H9 (cell line): Measurements from ENCODE around the gene PLXNC1. TPM values are rescaled to one million over a fixed set of nuclear protein-coding genes. Genes with fewer than 3 reads are reported as not detected.

Experiments used
- DNase-seq: peaks from one replicate; pipeline ENCODE4 v3.0.0-alpha.2; 2017
- H2AFZ ChIP-seq: one replicate; pipeline ENCODE4 v1.6.1; 2013; ENCODE audit warnings: mild to moderate bottlenecking, low read length, control low read depth, moderate library complexity
- H2AK5ac ChIP-seq: 2 replicates; pipeline ENCODE4 v1.6.1; 2013; ENCODE audit warnings: low read length, control low read depth, mixed read lengths; ENCODE audit not compliant: insufficient read length
- H2BK120ac ChIP-seq: one replicate; pipeline ENCODE4 v1.6.1; 2013; ENCODE audit warnings: low read depth, mild to moderate bottlenecking, low read length, control low read depth, inconsistent platforms; ENCODE audit not compliant: poor library complexity, severe bottlenecking
- H2BK12ac ChIP-seq: 2 replicates; pipeline ENCODE4 v1.6.1; 2013; ENCODE audit warnings: low read length, control low read depth, mixed read lengths, low read depth; ENCODE audit not compliant: insufficient read length
- H2BK15ac ChIP-seq: 2 replicates; pipeline ENCODE4 v1.6.1; 2013; ENCODE audit warnings: low read depth, low read length, control low read depth
- H2BK20ac ChIP-seq: one replicate; pipeline ENCODE4 v1.6.1; 2013; ENCODE audit warnings: low read depth, mild to moderate bottlenecking, low read length, control low read depth, inconsistent platforms; ENCODE audit not compliant: poor library complexity, severe bottlenecking
- H2BK5ac ChIP-seq: 2 replicates; pipeline ENCODE4 v1.6.1; 2013; ENCODE audit warnings: low read length, control low read depth, mixed read lengths; ENCODE audit not compliant: insufficient read length
- H3K14ac ChIP-seq: 2 replicates; pipeline ENCODE4 v1.6.1; 2013; ENCODE audit warnings: low read length, control low read depth; ENCODE audit not compliant: insufficient read depth
- H3K18ac ChIP-seq: 2 replicates; pipeline ENCODE4 v1.6.1; 2013; ENCODE audit warnings: low read depth, mild to moderate bottlenecking, mixed read lengths, low read length, control low read depth; ENCODE audit not compliant: insufficient read length
- H3K23ac ChIP-seq: 2 replicates; pipeline ENCODE4 v1.6.1; 2013; ENCODE audit warnings: low read length, control low read depth, mixed read lengths, low read depth; ENCODE audit not compliant: insufficient read length
- H3K23me2 ChIP-seq: 2 replicates; pipeline ENCODE4 v1.6.1; 2013; ENCODE audit warnings: low read depth, mild to moderate bottlenecking, mixed read lengths, low read length, control low read depth; ENCODE audit not compliant: insufficient read length, poor library complexity, severe bottlenecking
- H3K27ac ChIP-seq: 2 replicates; pipeline ENCODE4 v1.5.1; 2013; ENCODE audit warnings: low read length, control low read depth, mixed read lengths, low read depth; ENCODE audit not compliant: insufficient read length
- H3K27me3 ChIP-seq: 2 replicates; pipeline ENCODE4 v1.6.1; 2013; ENCODE audit warnings: low read length, control low read depth, inconsistent platforms; ENCODE audit not compliant: insufficient read depth
- H3K4ac ChIP-seq: 2 replicates; pipeline ENCODE4 v1.6.1; 2013; ENCODE audit warnings: low read depth, mild to moderate bottlenecking, control low read depth, inconsistent platforms, low read length, moderate library complexity
- H3K4me1 ChIP-seq: 2 replicates; pipeline ENCODE4 v1.6.1; 2013; ENCODE audit warnings: low read length, control low read depth, inconsistent platforms; ENCODE audit not compliant: insufficient read depth
- H3K4me2 ChIP-seq: 2 replicates; pipeline ENCODE4 v1.6.1; 2013; ENCODE audit warnings: low read length, control low read depth, mixed read lengths; ENCODE audit not compliant: insufficient read length, insufficient read depth
- H3K56ac ChIP-seq: 2 replicates; pipeline ENCODE4 v1.6.1; 2013; ENCODE audit warnings: low read depth, mild to moderate bottlenecking, mixed read lengths, low read length, control low read depth; ENCODE audit not compliant: insufficient read length
- H3K79me1 ChIP-seq: 2 replicates; pipeline ENCODE4 v1.6.1; 2013; ENCODE audit warnings: low read depth, mild to moderate bottlenecking, moderate library complexity, low read length, control low read depth, inconsistent platforms; ENCODE audit not compliant: insufficient read depth, poor library complexity, severe bottlenecking
- H3K79me2 ChIP-seq: 2 replicates; pipeline ENCODE4 v1.6.1; 2013; ENCODE audit warnings: low read length, control low read depth, inconsistent platforms; ENCODE audit not compliant: insufficient read depth
- H3K9ac ChIP-seq: 2 replicates; pipeline ENCODE4 v1.6.1; 2013; ENCODE audit warnings: low read length, control low read depth, mixed read lengths; ENCODE audit not compliant: insufficient read length; ENCODE audit errors: extremely low read depth
- H3K9me3 ChIP-seq: one replicate; pipeline ENCODE4 v1.6.1; 2013; ENCODE audit warnings: low read depth, low read length, inconsistent platforms; ENCODE audit not compliant: control insufficient read depth
- H3T11ph ChIP-seq: one replicate; pipeline ENCODE4 v1.6.1; 2013; ENCODE audit warnings: mild to moderate bottlenecking, low read length, control low read depth, inconsistent platforms
- H4K20me1 ChIP-seq: one replicate; pipeline ENCODE4 v1.6.1; 2013; ENCODE audit not compliant: control insufficient read depth, insufficient read length, insufficient read depth
- H4K5ac ChIP-seq: 2 replicates; pipeline ENCODE4 v1.6.1; 2013; ENCODE audit warnings: low read depth, mild to moderate bottlenecking, mixed read lengths, low read length, control low read depth; ENCODE audit not compliant: insufficient read length
- H4K8ac ChIP-seq: replicated peaks from 2 replicates; pipeline ENCODE4 v1.6.1; 2013; ENCODE audit warnings: low read length, control low read depth, mixed read lengths, low read depth; ENCODE audit not compliant: insufficient read length
- H4K91ac ChIP-seq: 2 replicates; pipeline ENCODE4 v1.6.1; 2013; ENCODE audit warnings: low read depth, mild to moderate bottlenecking, moderate library complexity, mixed read lengths, low read length, control low read depth; ENCODE audit not compliant: insufficient read length
- H3K27ac Mint-ChIP-seq, 3 experiments: 2 replicates in 2 of 3; 3 replicates in 1 of 3; pipeline ENCODE4 v1.8.0; 2020 to 2021; ENCODE audit warnings: mixed read lengths in 3 of 3, mild to moderate bottlenecking in 1 of 3, moderate library complexity in 1 of 3
- H3K27me3 Mint-ChIP-seq: 2 replicates; pipeline ENCODE4 v1.8.0; 2021; ENCODE audit warnings: low read depth, mild to moderate bottlenecking, moderate library complexity, mixed read lengths
- H3K36me3 Mint-ChIP-seq, 3 experiments: 2 replicates in 2 of 3; 3 replicates in 1 of 3; pipeline ENCODE4 v1.8.0; 2020 to 2021; ENCODE audit warnings: low read depth in 3 of 3, mixed read lengths in 3 of 3; ENCODE audit not compliant: insufficient read depth in 1 of 3
- H3K4me1 Mint-ChIP-seq, 2 experiments: 2 replicates each; pipeline ENCODE4 v1.8.0; 2020; ENCODE audit warnings: mixed read lengths in 2 of 2
- H3K4me3 Mint-ChIP-seq, 2 experiments: 2 replicates in 1 of 2; 3 replicates in 1 of 2; pipeline ENCODE4 v1.8.0; 2020 to 2021; ENCODE audit warnings: mild to moderate bottlenecking in 2 of 2, mixed read lengths in 2 of 2, moderate library complexity in 1 of 2
- H3K9me3 Mint-ChIP-seq, 2 experiments: 2 replicates in 1 of 2; 3 replicates in 1 of 2; pipeline ENCODE4 v1.8.0; 2020; ENCODE audit warnings: mild to moderate bottlenecking in 2 of 2, mixed read lengths in 2 of 2, moderate library complexity in 1 of 2
- CTCF ChIP-seq: fragments of 200-600 bp; sonication (generic); conservative IDR thresholded peaks from 3 replicates; pipeline ENCODE4 v1.8.0; 2021; ENCODE audit warnings: antibody characterized with exemption, mild to moderate bottlenecking
- WGBS: extraction: QIAGEN DNeasy Blood & Tissue Kit; methylation state at CpG from one replicate; pipeline ENCODE4 v1.1.7; 2013; ENCODE audit warnings: missing lambda C conversion rate, low lambda C conversion rate, mixed read lengths; ENCODE audit not compliant: insufficient read length; ENCODE audit errors: extremely low coverage; 5-methylcytosine and 5-hydroxymethylcytosine counted together
- total RNA-seq: library from RNA; stranded (reverse); gene quantifications from 2 replicates; pipeline ENCODE4 v1.2.1, GENCODE V29; 2021

PLXNC1 gene
- total RNA-seq, 1 experiment from 2014 or later: 1.2 TPM

GRCh38 chr12:94148739-94149118 lies 352 bp downstream of the PLXNC1 start:
- H3K18ac ChIP-seq: no peak overlapping the region
- TF ChIP-seq CTCF: no peak
- no peak overlapping the region for H3T11ph ChIP-seq
- Mint-ChIP-seq H3K36me3 (no peaks in the 10 kb centered on the region), H3K27ac (no peak overlapping the region), H3K9me3 (no peaks in the 10 kb centered on the region), H3K27me3 (peaks cover 92% of the 10 kb centered on the region), H3K4me3 (peak overlapping the region; percentile 58 to 79), H3K4me1 (peaks cover 34 to 49% of the 10 kb centered on the region in 2 experiments)
- DNase-seq: no peak
- no peak overlapping the region for H4K8ac ChIP-seq
- no peak overlapping the region for H3K27ac ChIP-seq
- peaks cover 45% of the 10 kb centered on the region for H3K27me3 ChIP-seq
- H2BK120ac ChIP-seq: no peak overlapping the region
- H3K23me2 ChIP-seq: peaks cover 24% of the 10 kb centered on the region
- H3K9ac ChIP-seq: peak overlapping the region; percentile 10
- H4K91ac ChIP-seq: no peak overlapping the region
- H3K79me2 ChIP-seq: no peaks in the 10 kb centered on the region
- H4K20me1 ChIP-seq: no peaks in the 10 kb centered on the region
- no peak overlapping the region for H2BK5ac ChIP-seq
- H3K4me1 ChIP-seq: no peaks in the 10 kb centered on the region; the same call in 1 of the 2 replicates
- H3K14ac ChIP-seq: peak overlapping the region; percentile 76; the same call in 1 of the 2 replicates
- H3K4ac ChIP-seq: no peak overlapping the region
- no peak overlapping the region for H2AK5ac ChIP-seq
- H2BK20ac ChIP-seq: no peak overlapping the region
- H3K4me2 ChIP-seq: peak overlapping the region; percentile 78
- no CpG with 5 or more reads among the region's 62 CpGs for WGBS
- H2BK12ac ChIP-seq: no peak overlapping the region
- H3K9me3 ChIP-seq: no peaks in the 10 kb centered on the region
- H2AFZ ChIP-seq: no peak overlapping the region
- H3K23ac ChIP-seq: no peak overlapping the region
- H2BK15ac ChIP-seq: no peak overlapping the region
- H3K56ac ChIP-seq: no peak overlapping the region
- no peak overlapping the region for H4K5ac ChIP-seq
- H3K79me1 ChIP-seq: no peaks in the 10 kb centered on the region
